GM18508 (cell line): Measurements from ENCODE around the gene SNRPN.
A peak's percentile ranks its signal among the peaks of the same experiment; 100 is the strongest.
"Not testable (repeated sequence)": the region's sequence is repeated elsewhere in the genome, so short reads cannot be mapped to it uniquely, and the experiment has no call there.

Experiments
- ATAC-seq: cut with Tn5 transposase; IDR thresholded peaks from one replicate; pipeline ENCODE4 v1.9.1; 2021; ENCODE audit warnings: moderate number of reproducible peaks; ENCODE audit not compliant: insufficient read depth, unreplicated experiment

The SNRPN gene

GRCh38 chr15:24954783-24955530 lies at the start of gene SNRPN, which contains the start of gene SNURF:
SNRPN (plus strand) TSS chr15:24954987; CDS start chr15:24974454, 19,467 bp downstream.
SNURF (plus strand) TSS chr15:24954987; CDS start chr15:24955049, 62 bp downstream.
- no peak for ATAC-seq

GRCh38 chr15:24916305-24917009 lies 38.3 kb upstream of the SNRPN start:
- no peak for ATAC-seq

- ATAC-seq = no peak
Observed at GRCh38 chr15:24917431-24917830, 37.4 kb upstream of the SNRPN start.

GRCh38 chr15:24919446-24919845 lies 35.3 kb upstream of the SNRPN start:
- ATAC-seq = no peak

GRCh38 chr15:24922781-24923180 lies 32.0 kb upstream of the SNRPN start:
- not testable (repeated sequence) for ATAC-seq

- no peak for ATAC-seq
Observed at GRCh38 chr15:24924153-24924552, 30.6 kb upstream of the SNRPN start.

- ATAC-seq = no peak
Observed at GRCh38 chr15:24924621-24925020, 30.2 kb upstream of the SNRPN start.

GRCh38 chr15:24931874-24932732 lies 22.7 kb upstream of the SNRPN start:
- not testable (repeated sequence) for ATAC-seq

- ATAC-seq = no peak
Observed at GRCh38 chr15:24933716-24934115, 21.1 kb upstream of the SNRPN start.

- ATAC-seq = not testable (repeated sequence)
Observed at GRCh38 chr15:24938224-24938623, 16.6 kb upstream of the SNRPN start.

GRCh38 chr15:24940236-24940635 lies 14.6 kb upstream of the SNRPN start:
- ATAC-seq = no peak

- no peak for ATAC-seq
Observed at GRCh38 chr15:24943361-24943760, 11.4 kb upstream of the SNRPN start.

GRCh38 chr15:24944954-24945353 lies 9.8 kb upstream of the SNRPN start:
- ATAC-seq = no peak

- no peak for ATAC-seq
Observed at GRCh38 chr15:24945711-24946110, 9.1 kb upstream of the SNRPN start.

- no peak for ATAC-seq
Observed at GRCh38 chr15:24948495-24948894, 6.3 kb upstream of the SNRPN start.

GRCh38 chr15:24955531-24955921 lies 739 bp downstream of the SNRPN start:
- ATAC-seq = no peak

- ATAC-seq = peak; percentile 56
Observed at GRCh38 chr15:24956111-24956838, 1.5 kb downstream of the SNRPN start.

- no peak for ATAC-seq
Observed at GRCh38 chr15:24957691-24958090, 2.9 kb downstream of the SNRPN start.

GRCh38 chr15:24961967-24962366 lies 7.2 kb downstream of the SNRPN start:
- no peak for ATAC-seq

- ATAC-seq = no peak
Observed at GRCh38 chr15:24962880-24963279, 8.1 kb downstream of the SNRPN start.
